ENCODE data around the gene CAPZA2.

DNA sequence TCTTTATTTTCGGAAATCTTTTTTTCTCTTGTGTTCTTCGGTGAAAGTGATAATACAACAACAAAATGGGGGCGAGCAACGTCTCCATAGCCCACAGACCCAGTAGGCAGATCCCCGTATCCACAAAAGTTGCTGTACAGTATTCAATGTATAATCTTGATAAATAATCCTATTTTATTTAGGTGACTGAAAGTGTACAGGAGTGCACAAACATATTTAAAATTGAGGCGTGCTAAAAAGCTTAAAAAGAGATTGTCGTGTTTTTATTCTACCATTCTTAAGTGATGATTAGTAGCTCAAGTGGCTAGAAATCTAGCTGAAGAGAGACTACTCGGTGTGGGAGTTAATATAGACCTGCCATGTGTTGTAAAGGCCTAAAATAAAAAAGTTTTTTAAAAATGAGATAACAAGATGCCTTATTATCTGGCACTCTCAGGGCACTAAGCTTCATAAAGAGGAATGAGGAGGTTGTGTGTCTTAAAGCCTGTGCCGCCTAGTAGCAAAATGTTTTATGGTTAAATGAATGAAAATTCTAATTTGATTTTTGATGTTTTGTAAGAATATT, 1.6 kb downstream of the CAPZA2 start:
- no peak for TF ChIP-seq CTCF (IDR thresholded peaks at IDR 0.05)
- TF ChIP-seq POLR2A (IDR thresholded peaks at IDR 0.05) = no peak

Measured in heart left ventricle (tissue), 13 donors.